Measurements from ENCODE around the gene B4GALT4.

B4GALT4 gene

DNA sequence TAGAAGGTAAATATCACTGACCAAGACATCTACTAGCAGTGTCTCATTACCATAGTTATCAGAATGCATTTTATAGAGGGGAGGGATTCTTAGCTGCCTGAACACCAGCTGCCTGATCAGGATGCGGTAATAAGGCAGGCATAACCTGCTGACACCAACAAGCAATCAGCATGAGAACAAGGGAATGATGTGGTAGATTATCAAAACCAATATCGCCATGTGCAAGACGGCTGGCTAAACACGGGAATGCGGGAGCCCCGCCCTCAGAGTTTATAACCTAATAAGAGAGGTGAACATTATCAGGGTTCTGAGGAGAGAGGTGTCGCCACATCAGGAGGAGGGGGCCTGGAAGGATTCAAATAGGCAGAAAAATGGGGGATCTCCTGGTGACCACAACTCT lies 20.5 kb downstream of the B4GALT4 start:
- Histone ChIP-seq H3K4me3 (ENCODE audit: low read length) (no peak overlapping the region), H3K27ac (ENCODE audit: low read length) (no peak overlapping the region), H3K36me3 (ENCODE audit: control insufficient read depth, low read depth, low read length) (peaks cover 79% of the 10 kb centered on the region), H3K4me1 (ENCODE audit: control insufficient read depth, low read depth, low read length) (no peaks in the 10 kb centered on the region), H3K9me3 (ENCODE audit: control insufficient read depth, low read depth, low read length) (no peaks in the 10 kb centered on the region), H3K9ac (ENCODE audit: low read length) (no peak overlapping the region), H3K27me3 (ENCODE audit: control insufficient read depth, insufficient read depth, low read length) (no peaks in the 10 kb centered on the region)

DNA sequence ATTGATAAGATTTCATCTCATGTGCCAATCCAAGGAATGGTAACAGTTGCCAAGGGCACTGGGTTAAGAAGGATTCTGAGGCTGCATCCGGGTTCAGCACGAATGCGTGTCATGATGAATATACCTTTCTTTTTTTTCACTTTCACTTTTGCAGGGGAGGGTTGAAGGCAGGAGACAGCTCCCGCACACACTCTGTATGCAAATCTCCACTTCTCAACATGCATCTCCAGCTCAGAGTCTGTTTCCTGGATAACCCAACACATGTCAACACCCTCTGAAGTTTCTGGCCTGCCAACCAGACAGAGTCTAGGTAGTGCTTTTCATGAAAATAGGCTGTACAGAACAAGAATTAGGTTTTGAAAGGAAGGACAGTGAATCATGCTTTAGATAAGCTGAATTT lies 21.6 kb downstream of the B4GALT4 start:
- no peaks in the 10 kb centered on the region for H3K4me1 ChIP-seq (ENCODE audit: control insufficient read depth, low read depth, low read length)
- H3K4me3 ChIP-seq (ENCODE audit: low read length) = no peak overlapping the region
- no peak overlapping the region for H3K9ac ChIP-seq (ENCODE audit: low read length)
- H3K27ac ChIP-seq (ENCODE audit: low read length) = no peak overlapping the region
- H3K36me3 ChIP-seq (ENCODE audit: control insufficient read depth, low read depth, low read length) = peaks cover 82% of the 10 kb centered on the region
- no peaks in the 10 kb centered on the region for H3K9me3 ChIP-seq (ENCODE audit: control insufficient read depth, low read depth, low read length)
- H3K27me3 ChIP-seq (ENCODE audit: control insufficient read depth, insufficient read depth, low read length) = no peaks in the 10 kb centered on the region

DNA sequence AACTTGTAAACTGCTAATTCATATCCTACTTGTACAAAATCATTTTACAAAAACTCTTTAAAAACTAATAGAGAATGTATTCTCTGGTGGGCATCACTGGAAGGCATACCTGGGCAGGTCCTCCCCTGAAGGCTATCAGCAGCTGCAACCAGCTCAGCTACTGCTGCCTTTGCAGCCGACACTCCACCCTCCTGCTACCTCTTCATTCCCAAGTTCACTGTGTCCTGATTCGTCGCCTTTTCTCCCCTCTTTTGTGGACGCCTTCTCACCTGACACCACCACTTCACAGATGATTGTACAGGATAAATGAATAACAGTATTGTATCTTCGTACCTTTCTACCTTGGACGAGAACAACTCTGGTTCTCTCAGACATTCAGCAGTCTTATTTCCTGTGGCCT lies 28.9 kb downstream of the B4GALT4 start:
- no peak overlapping the region for H3K27ac ChIP-seq (ENCODE audit: low read length)

DNA sequence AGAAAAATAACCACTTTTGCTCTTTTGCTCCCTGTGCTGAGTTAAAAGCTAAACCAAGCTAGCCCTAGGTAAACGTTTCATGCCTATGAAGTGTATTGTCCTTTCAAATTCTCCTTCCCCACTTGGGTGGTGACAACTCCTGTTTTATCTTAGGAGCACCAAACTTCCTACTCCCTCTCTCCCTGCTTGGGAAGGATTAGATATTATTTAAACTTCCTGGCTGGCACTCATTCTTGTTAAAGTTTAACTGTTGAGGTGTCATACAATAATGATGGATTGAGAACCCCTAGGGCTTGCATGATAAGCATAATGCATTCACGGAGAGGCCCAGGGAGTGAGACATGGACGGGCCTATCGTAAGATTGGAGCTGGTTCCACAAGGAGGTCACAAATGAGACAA lies 29.5 kb downstream of the B4GALT4 start:
- Histone ChIP-seq H3K9me3 (ENCODE audit: control insufficient read depth, low read depth, low read length) (no peaks in the 10 kb centered on the region), H3K9ac (ENCODE audit: low read length) (no peak overlapping the region), H3K4me1 (ENCODE audit: control insufficient read depth, low read depth, low read length) (no peaks in the 10 kb centered on the region), H3K4me3 (ENCODE audit: low read length) (no peak overlapping the region), H3K27me3 (ENCODE audit: control insufficient read depth, insufficient read depth, low read length) (no peaks in the 10 kb centered on the region), H3K36me3 (ENCODE audit: control insufficient read depth, low read depth, low read length) (peaks cover 50% of the 10 kb centered on the region), H3K27ac (ENCODE audit: low read length) (no peak overlapping the region)

More for the DNA sequence above, 28.9 kb downstream of the B4GALT4 start:
- H3K36me3 ChIP-seq (ENCODE audit: control insufficient read depth, low read depth, low read length) = peaks cover 56% of the 10 kb centered on the region
- no peaks in the 10 kb centered on the region for H3K27me3 ChIP-seq (ENCODE audit: control insufficient read depth, insufficient read depth, low read length)
- H3K4me3 ChIP-seq (ENCODE audit: low read length) = no peak overlapping the region
- no peaks in the 10 kb centered on the region for H3K9me3 ChIP-seq (ENCODE audit: control insufficient read depth, low read depth, low read length)
- no peaks in the 10 kb centered on the region for H3K4me1 ChIP-seq (ENCODE audit: control insufficient read depth, low read depth, low read length)
- no peak overlapping the region for H3K9ac ChIP-seq (ENCODE audit: low read length)

GRCh38 chr3:119207512-119207875 lies 33.2 kb downstream of the B4GALT4 start:
- Histone ChIP-seq H3K27ac (ENCODE audit: low read length) (no peak overlapping the region), H3K9ac (ENCODE audit: low read length) (no peak overlapping the region), H3K4me1 (ENCODE audit: control insufficient read depth, low read depth, low read length) (no peaks in the 10 kb centered on the region), H3K27me3 (ENCODE audit: control insufficient read depth, insufficient read depth, low read length) (no peaks in the 10 kb centered on the region), H3K36me3 (ENCODE audit: control insufficient read depth, low read depth, low read length) (peaks cover 15% of the 10 kb centered on the region), H3K9me3 (ENCODE audit: control insufficient read depth, low read depth, low read length) (no peaks in the 10 kb centered on the region), H3K4me3 (ENCODE audit: low read length) (no peak overlapping the region)

DNA sequence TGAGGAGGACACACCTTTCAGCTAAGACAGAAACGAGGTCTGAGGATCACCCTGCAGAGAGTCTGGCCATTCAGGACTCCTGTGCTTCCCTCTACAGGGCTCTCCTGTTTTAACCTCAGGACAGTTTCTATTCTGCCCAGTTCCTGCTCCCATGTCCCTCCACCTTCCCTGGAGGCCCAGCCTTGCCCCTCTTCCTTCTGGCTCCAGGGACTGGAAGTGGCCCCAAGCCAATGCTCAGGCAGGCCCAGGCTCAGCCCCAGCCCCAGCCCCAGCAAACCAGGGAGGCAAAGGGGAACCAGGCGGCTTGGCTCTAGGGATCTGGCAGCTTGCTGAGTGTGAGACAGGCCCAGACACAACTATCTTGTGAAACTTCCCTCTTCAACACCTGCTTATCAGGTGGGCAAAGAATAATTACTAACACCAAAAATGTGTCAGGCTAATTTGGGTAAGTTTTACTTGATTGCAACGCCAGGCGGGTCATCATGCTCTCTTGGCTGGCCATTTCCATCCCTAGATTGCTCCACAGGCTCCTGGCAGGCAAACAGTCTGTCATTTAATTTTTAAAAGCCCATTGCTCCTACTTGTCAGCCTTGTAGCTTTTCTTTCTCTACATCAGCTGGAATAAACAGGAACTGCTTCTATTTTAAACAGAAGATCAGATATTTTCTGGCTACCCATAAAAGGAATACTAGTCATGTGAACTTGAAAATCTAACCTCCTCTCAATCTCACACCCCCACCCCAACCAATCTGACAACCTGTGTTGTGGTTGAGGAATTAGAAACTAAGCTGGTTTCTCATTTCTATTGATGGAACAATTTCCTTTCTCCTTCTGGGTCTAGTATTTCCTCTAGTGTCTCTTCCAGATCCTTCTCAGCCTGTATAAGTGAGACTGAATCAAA lies 33.8 kb downstream of the B4GALT4 start:
- no peaks in the 10 kb centered on the region for H3K27me3 ChIP-seq (ENCODE audit: control insufficient read depth, insufficient read depth, low read length)

GRCh38 chr3:119205685-119206084 lies 35.0 kb downstream of the B4GALT4 start:
- Histone ChIP-seq H3K4me1 (ENCODE audit: control insufficient read depth, low read depth, low read length) (no peaks in the 10 kb centered on the region), H3K9ac (ENCODE audit: low read length) (no peak overlapping the region), H3K27me3 (ENCODE audit: control insufficient read depth, insufficient read depth, low read length) (no peaks in the 10 kb centered on the region), H3K36me3 (ENCODE audit: control insufficient read depth, low read depth, low read length) (peaks cover 2% of the 10 kb centered on the region), H3K4me3 (ENCODE audit: low read length) (no peak overlapping the region), H3K9me3 (ENCODE audit: control insufficient read depth, low read depth, low read length) (no peaks in the 10 kb centered on the region), H3K27ac (ENCODE audit: low read length) (no peak overlapping the region)

More for the DNA sequence above, 33.8 kb downstream of the B4GALT4 start:
- H3K9ac ChIP-seq (ENCODE audit: low read length) = no peak overlapping the region
- no peaks in the 10 kb centered on the region for H3K4me1 ChIP-seq (ENCODE audit: control insufficient read depth, low read depth, low read length)
- peaks cover 9% of the 10 kb centered on the region for H3K36me3 ChIP-seq (ENCODE audit: control insufficient read depth, low read depth, low read length)
- H3K4me3 ChIP-seq (ENCODE audit: low read length) = no peak overlapping the region
- H3K9me3 ChIP-seq (ENCODE audit: control insufficient read depth, low read depth, low read length) = no peaks in the 10 kb centered on the region
- no peak overlapping the region for H3K27ac ChIP-seq (ENCODE audit: low read length)

- H3K27me3 ChIP-seq (ENCODE audit: control insufficient read depth, insufficient read depth, low read length) = no peaks in the 10 kb centered on the region
- no peak overlapping the region for H3K9ac ChIP-seq (ENCODE audit: low read length)
- peaks cover 2% of the 10 kb centered on the region for H3K36me3 ChIP-seq (ENCODE audit: control insufficient read depth, low read depth, low read length)
- H3K9me3 ChIP-seq (ENCODE audit: control insufficient read depth, low read depth, low read length) = no peaks in the 10 kb centered on the region
- no peak overlapping the region for H3K4me3 ChIP-seq (ENCODE audit: low read length)
- H3K27ac ChIP-seq (ENCODE audit: low read length) = no peak overlapping the region
- H3K4me1 ChIP-seq (ENCODE audit: control insufficient read depth, low read depth, low read length) = no peaks in the 10 kb centered on the region
These were observed 35.5 kb downstream of the B4GALT4 start for GRCh38 chr3:119205209-119205608.

DNA sequence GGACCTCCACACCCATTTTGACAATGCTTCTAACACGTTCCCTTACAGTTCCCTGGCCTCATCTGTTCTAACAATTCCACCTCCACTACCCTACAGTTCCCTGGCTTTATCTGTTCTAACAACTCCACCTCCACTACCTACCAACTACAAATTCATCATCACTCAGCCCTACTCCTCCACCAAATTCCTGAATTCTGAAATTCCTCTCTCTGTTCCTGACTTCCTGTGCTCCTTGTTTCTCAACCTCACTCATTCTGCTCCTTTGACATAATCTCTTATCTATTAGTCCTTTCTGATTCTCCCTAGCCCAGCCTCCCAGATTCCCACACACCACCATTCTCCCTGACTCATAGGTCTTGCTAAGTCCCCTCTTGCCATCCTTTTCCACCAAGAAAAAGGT lies 44.8 kb downstream of the B4GALT4 start:
- H3K36me3 ChIP-seq (ENCODE audit: control insufficient read depth, low read depth, low read length) = no peaks in the 10 kb centered on the region
- no peak overlapping the region for H3K27ac ChIP-seq (ENCODE audit: low read length)
- H3K9me3 ChIP-seq (ENCODE audit: control insufficient read depth, low read depth, low read length) = no peaks in the 10 kb centered on the region
- H3K4me3 ChIP-seq (ENCODE audit: low read length) = no peak overlapping the region
- H3K4me1 ChIP-seq (ENCODE audit: control insufficient read depth, low read depth, low read length) = no peaks in the 10 kb centered on the region
- H3K27me3 ChIP-seq (ENCODE audit: control insufficient read depth, insufficient read depth, low read length) = no peaks in the 10 kb centered on the region
- no peak overlapping the region for H3K9ac ChIP-seq (ENCODE audit: low read length)

DNA sequence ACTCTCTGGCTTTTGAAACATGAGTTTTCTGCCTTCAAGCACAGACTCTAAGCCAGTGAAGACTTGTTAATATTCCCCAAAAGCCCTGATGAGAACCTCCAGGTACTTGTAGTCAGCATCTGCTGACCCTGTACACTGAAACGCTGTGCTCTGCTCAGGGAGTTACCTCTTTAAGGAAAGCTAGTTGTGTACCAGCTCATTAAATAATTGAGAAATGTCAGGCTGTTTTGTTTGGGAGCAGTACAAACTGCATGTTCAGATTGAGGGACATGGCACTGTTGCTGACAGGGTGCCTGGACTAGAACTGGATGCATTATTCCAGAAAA lies 45.6 kb downstream of the B4GALT4 start:
- H3K4me1 ChIP-seq (ENCODE audit: control insufficient read depth, low read depth, low read length) = no peaks in the 10 kb centered on the region
- no peak overlapping the region for H3K27ac ChIP-seq (ENCODE audit: low read length)
- no peaks in the 10 kb centered on the region for H3K9me3 ChIP-seq (ENCODE audit: control insufficient read depth, low read depth, low read length)
- H3K9ac ChIP-seq (ENCODE audit: low read length) = no peak overlapping the region
- no peaks in the 10 kb centered on the region for H3K27me3 ChIP-seq (ENCODE audit: control insufficient read depth, insufficient read depth, low read length)
- no peaks in the 10 kb centered on the region for H3K36me3 ChIP-seq (ENCODE audit: control insufficient read depth, low read depth, low read length)
- no peak overlapping the region for H3K4me3 ChIP-seq (ENCODE audit: low read length)

DNA sequence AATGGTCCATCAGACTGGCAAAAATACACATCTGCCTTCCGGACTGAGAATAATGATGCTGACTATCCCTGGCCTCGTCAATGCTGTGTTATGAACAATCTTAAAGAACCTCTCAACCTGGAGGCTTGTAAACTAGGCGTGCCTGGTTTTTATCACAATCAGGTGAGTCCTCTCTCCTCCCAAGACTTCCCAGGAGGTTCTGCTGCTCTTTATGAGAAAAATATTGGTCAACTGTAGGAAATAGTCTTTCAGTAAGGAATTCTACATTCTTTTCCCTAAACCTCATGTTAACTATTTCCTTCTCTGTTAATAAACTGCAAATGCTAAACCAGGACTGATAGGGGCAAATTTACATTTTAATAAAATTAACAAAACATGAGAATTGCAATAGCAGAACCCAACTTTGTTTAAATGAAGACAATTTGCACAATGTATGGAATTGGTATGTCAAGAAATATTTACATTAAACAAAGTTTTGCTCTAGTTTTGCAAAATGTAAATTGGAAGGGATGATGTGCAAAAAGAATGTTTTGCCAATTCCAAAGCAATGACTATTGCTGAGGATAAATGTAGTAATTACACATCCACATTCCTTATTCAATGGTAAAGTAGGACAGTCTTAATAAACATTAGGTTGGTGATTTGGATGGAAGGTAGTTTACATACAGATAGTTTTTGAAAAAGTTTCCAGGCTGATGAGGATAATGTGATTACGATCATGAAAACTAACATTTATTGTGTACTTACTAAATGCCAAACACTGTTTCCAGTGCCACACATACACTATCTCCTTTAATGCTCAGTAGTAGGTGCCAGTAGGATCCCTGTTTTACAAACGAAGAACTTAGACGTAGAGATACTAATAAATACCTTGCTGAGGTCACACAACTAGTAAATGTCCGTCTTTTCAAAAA lies 46.2 kb downstream of the B4GALT4 start:
- Histone ChIP-seq H3K4me3 (ENCODE audit: low read length) (no peak overlapping the region), H3K9ac (ENCODE audit: low read length) (no peak overlapping the region), H3K27ac (ENCODE audit: low read length) (no peak overlapping the region), H3K27me3 (ENCODE audit: control insufficient read depth, insufficient read depth, low read length) (no peaks in the 10 kb centered on the region), H3K36me3 (ENCODE audit: control insufficient read depth, low read depth, low read length) (no peaks in the 10 kb centered on the region), H3K9me3 (ENCODE audit: control insufficient read depth, low read depth, low read length) (no peaks in the 10 kb centered on the region), H3K4me1 (ENCODE audit: control insufficient read depth, low read depth, low read length) (no peaks in the 10 kb centered on the region)

All from iPS-18a (cell line).